Mucosa of descending colon (tissue), 3 donors: ENCODE results near the gene CPNE5. TPM values are rescaled to one million over a fixed set of nuclear protein-coding genes. Genes with fewer than 3 reads are reported as not detected.
A peak's percentile ranks its signal among the peaks of the same experiment; 100 is the strongest.

Source experiments
- ATAC-seq: fragments of 200-7000 bp; cut with Tn5 transposase; one replicate; pipeline ENCODE4 v1.9.1; 2020; ENCODE audit warnings: mild to moderate bottlenecking, moderate library complexity
- DNase-seq, 3 donors: peaks; one replicate each; pipeline ENCODE4 v3.0.0-alpha.2; 2020
- H3K36me3 ChIP-seq: fragments of 200-600 bp; one replicate; pipeline ENCODE4 v1.8.0; 2021; ENCODE audit warnings: low read depth, mild to moderate bottlenecking
- H3K4me1 ChIP-seq: fragments of 200-600 bp; one replicate; pipeline ENCODE4 v1.8.0; 2021; ENCODE audit warnings: low read depth, mild to moderate bottlenecking
- H3K4me3 ChIP-seq: fragments of 200-600 bp; one replicate; pipeline ENCODE4 v1.8.0; 2021; ENCODE audit warnings: mild to moderate bottlenecking
- H3K9me3 ChIP-seq: fragments of 200-600 bp; one replicate; pipeline ENCODE4 v1.8.0; 2021; ENCODE audit warnings: mild to moderate bottlenecking
- CTCF ChIP-seq: fragments of 200-600 bp; IDR thresholded peaks from one replicate; pipeline ENCODE4 v1.8.0; 2022; ENCODE audit warnings: antibody characterized with exemption, mild to moderate bottlenecking
- intact Hi-C, 2 donors: fragments of 100-400 bp; cut with DNase I in 1 of 2; cut with micrococcal nuclease in 1 of 2; formaldehyde crosslinking; loops; one replicate each; pipeline versions ENCODE4 v1.11.0 to v1.11.1; 2022; cut with DNase I, micrococcal nuclease
- total RNA-seq, 3 donors: library from RNA; stranded (reverse); fragmentation: NEBNext Ultra II Directional in 2 of 3; extraction: Animal tissue kit (Norgen Biotek cat#: 25700) in 2 of 3; gene quantifications; one replicate each; pipeline versions ENCODE4 v1.2.1 to v1.2.4, GENCODE V29; 2021 to 2023
- donor health status: DM: no; HTN: no; CAD: no; lungs with moderate emphysema.
- donor health status: DM: no; HTN: no; CAD: no.
- donor health status: DM: no; HTN: yes; CAD: no.

CPNE5 gene
- total RNA-seq, 3 donors from 2014 or later = 4.7 to 15.2 (median 6.1) TPM

- H3K9me3 ChIP-seq = no peaks in the 10 kb centered on the region
- TF ChIP-seq CTCF = no peak
- ATAC-seq (no peak), DNase-seq (peak in 1 of 3 donors; percentile 18)
- H3K4me3 ChIP-seq = no peak overlapping the region
- peaks cover 14% of the 10 kb centered on the region for H3K4me1 ChIP-seq
- H3K36me3 ChIP-seq = no peaks in the 10 kb centered on the region
- intact Hi-C loops = no loop called here
These were observed 107.5 kb downstream of the CPNE5 start for GRCh38 chr6:36731622-36732310.

GRCh38 chr6:36730424-36731380 lies 108.5 kb downstream of the CPNE5 start:
- no peak for ATAC-seq
- peaks cover 12% of the 10 kb centered on the region for H3K4me1 ChIP-seq
- TF ChIP-seq CTCF = no peak
- H3K9me3 ChIP-seq = no peaks in the 10 kb centered on the region
- DNase-seq = no peak
- intact Hi-C loops = no loop called here
- H3K4me3 ChIP-seq = no peak overlapping the region
- H3K36me3 ChIP-seq = no peaks in the 10 kb centered on the region

GRCh38 chr6:36729161-36729524 lies 110.1 kb downstream of the CPNE5 start:
- H3K4me1 ChIP-seq = no peaks in the 10 kb centered on the region
- no peaks in the 10 kb centered on the region for H3K36me3 ChIP-seq
- TF ChIP-seq CTCF = no peak
- H3K9me3 ChIP-seq = no peaks in the 10 kb centered on the region
- H3K4me3 ChIP-seq = no peak overlapping the region
- ATAC-seq (no peak), DNase-seq (no peak)
- intact Hi-C loops = no loop called here

GRCh38 chr6:36728289-36729160 lies 110.7 kb downstream of the CPNE5 start:
- ATAC-seq (no peak), DNase-seq (no peak)
- no peaks in the 10 kb centered on the region for H3K36me3 ChIP-seq
- no peaks in the 10 kb centered on the region for H3K9me3 ChIP-seq
- no peak overlapping the region for H3K4me3 ChIP-seq
- intact Hi-C loops = no loop called here
- TF ChIP-seq CTCF = no peak
- H3K4me1 ChIP-seq = no peaks in the 10 kb centered on the region

- Histone ChIP-seq H3K4me1 (no peaks in the 10 kb centered on the region), H3K36me3 (no peaks in the 10 kb centered on the region), H3K9me3 (no peaks in the 10 kb centered on the region), H3K4me3 (no peak overlapping the region)
- DNase-seq (no peak), ATAC-seq (peak; percentile 40)
- intact Hi-C loops = no loop called here
- TF ChIP-seq CTCF = no peak
These were observed 111.7 kb downstream of the CPNE5 start for GRCh38 chr6:36727505-36728021.
